GM19452 (cell line): ENCODE measurements around the gene DRAM1.
A peak's percentile ranks its signal among the peaks of the same experiment; 100 is the strongest.
"Not testable (repeated sequence)": the region's sequence is repeated elsewhere in the genome, so short reads cannot be mapped to it uniquely, and the experiment has no call there.

Experiments used
- ATAC-seq: cut with Tn5 transposase; IDR thresholded peaks from one replicate; pipeline ENCODE4 v1.9.1; 2021; ENCODE audit not compliant: unreplicated experiment

DRAM1 gene

DNA sequence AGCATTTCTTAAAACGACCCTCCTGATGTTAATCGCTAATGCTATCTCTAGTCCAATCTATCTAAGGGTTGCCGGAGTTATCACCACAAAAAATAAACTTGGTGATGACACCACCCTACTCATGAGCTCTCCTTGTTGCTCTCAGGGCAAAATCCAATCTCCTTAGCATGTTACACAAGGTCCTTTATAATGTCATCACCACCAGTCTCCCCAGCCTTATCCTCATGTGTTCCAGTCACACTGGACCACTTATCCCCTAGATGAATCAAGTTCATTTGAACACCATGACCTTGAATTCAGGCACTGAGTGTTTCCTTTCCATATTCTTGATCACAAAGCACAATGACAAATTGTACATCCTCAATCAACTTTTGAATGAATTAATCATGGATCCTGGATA, 19.0 kb upstream of the DRAM1 start:
- ATAC-seq = no peak

DNA sequence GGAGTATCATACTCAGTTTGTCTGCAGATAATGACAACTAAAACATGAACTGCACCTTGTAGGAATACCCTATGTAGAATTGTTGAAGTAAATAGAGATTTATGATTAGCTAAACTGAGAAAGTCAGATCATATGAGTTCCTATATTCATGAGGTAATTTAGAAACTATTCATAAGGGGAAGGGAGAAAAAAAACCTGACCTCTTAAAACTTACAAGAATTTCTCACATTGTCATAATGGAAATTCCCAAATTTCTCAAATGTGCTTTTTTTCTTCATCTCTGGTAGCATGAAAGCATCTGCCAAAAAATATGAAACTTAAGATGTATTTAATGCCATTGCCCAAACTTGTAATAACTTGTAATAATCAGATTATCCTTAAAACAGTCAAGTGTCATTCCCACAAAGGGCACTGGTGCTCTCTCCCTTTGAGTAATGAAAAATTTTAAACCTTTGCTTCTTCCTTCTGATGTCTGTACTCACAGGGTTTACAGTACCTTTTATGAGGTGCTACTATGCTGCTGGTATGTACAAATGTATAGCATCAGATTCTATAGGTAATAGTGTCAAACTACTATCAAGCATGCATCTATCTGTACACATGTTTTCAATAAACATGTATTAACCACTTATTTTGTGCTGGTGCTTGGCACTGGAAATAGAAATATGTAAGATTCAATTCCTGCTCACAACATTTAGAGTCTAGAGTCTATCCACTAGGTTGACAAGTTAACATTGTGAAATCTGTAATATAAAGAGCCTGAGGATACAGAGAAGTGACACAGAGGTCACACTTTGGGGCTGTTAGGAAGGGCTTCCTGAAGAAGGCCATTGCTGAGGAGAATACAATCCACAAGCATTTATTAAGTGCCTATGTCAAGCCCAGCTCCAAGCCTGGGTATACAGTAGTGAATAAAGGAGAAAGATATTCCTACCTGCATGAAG, 17.4 kb upstream of the DRAM1 start:
- ATAC-seq = peak; percentile 43

DNA sequence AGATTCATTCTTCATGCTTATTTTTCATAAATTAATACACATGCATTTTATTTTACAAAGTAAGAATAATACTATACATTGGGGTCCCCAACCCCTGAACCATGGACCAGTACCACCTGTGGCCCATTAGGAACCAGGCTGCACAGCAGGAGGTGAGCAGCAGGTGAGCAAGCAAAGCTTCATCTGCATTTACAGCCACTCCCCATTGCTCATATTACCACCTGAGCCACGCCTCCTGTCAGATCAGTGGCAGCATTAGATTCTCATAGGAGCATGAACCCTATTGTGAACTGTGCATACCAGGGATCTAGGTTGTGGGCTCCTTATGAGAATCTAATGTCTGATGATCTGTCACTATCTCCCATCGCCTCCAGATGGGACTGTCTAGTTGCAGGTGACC, 15.7 kb upstream of the DRAM1 start:
- ATAC-seq = not testable (repeated sequence)

DNA sequence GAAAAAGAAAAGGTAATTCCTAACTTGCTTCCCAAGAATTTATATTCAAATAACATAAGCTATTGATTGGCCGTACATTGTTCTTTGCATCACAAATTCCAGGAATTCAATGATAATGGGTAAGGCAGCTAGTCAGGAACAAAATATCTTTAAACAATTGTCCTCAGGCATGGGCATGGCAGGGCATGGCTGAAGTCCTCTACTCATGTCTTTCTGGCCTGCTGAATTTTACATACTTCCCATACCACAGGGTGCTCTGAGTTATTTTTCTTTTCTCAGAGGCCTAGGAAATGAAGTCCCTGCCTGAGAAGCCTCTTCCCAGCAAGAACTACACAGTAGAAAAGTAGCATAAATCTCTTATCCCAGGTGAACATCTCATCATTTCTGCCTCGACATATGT, 15.1 kb upstream of the DRAM1 start:
- ATAC-seq = no peak

DNA sequence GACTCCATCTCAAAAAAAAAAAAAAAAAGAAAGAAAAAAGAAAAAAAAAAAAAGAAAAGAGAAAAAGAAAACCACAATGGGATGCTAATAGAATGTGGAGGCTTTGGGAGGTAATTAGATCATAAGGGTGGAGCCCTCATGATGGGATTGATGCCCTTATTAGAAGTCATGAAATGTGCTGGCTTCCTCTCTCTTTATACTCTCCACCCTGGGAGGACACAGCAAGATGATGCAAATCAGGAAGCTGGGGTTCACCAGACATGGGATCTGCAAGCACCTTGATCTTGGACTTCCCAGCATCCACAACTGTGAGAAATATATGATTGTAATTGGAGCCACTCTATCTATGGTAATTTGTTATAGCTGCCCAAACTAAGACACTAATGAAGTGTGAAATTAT, 13.4 kb upstream of the DRAM1 start:
- no peak for ATAC-seq

DNA sequence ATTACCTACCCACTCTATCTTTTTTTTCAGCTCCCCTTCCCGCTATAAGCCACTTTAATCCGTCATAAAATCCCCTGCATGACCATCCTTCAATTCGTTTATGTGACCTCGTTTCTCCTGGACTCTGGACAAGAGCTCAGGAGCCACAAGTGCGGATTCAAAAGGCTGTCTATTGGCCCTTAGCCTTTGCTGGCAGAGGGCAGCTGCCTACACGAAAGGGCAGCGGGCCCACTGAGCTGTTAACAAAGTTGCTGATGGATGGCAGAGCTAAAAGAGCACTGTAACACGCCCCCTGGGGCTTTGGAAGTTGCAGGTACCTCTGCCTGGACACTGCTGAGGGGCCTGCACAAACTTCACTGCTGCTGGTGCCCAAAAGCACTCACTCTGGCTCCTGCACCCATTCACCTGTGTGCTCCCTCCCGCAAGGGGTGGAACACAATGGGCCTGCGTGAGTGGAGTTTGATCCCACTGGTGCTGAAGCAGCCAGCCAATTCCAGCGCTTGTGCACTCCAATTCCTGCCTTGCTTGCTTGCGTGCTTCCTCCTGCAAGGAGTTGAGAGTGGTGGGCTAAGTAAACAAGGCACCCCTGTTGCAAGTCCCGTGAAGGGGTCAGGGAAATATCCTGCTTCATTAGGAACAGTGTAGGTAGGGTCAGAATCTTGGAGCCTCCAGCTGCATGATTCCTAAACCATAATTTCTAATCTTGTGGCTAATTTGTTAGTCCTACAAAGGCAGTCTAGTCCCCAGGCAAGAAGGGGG, 10.6 kb upstream of the DRAM1 start:
- no peak for ATAC-seq

DNA sequence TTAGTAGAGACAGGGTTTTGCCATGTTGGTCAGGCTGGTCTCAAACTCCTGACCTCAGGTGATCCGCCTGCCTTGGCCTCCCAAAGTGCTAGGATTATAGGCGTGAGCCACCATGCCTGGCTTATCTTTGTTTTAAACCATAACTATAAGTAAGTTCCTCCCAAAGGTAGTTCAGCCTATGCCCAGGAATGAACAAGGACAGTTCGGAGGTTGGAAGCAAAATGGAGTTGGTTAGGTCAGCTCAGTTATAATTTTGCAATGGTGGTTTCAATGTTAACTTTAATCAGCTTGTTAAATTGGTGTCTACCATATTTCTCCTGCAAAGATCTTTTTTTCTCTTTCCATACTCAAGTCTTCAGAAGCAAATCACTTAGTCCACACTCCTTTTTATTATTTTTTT, 9.8 kb upstream of the DRAM1 start:
- ATAC-seq = not testable (repeated sequence)

DNA sequence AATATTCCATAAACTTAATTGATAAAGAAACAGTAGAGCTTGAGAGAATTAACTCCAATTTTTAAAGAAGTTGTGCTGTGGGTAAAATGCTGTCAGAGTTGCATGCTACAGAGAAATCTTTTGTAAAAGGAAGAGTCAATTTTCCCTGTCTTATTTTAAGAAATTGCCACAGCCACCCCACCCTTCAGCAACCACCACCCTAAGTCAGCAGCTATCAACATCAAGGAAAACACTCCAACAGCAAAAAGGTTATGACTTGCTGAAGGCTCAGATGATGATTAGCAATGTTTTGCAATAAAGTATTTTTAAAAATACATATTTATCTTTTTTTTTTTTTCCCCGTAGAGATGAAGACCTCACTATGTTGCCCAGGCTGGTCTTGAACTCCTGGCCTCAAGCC, 6.5 kb upstream of the DRAM1 start:
- ATAC-seq = no peak

DNA sequence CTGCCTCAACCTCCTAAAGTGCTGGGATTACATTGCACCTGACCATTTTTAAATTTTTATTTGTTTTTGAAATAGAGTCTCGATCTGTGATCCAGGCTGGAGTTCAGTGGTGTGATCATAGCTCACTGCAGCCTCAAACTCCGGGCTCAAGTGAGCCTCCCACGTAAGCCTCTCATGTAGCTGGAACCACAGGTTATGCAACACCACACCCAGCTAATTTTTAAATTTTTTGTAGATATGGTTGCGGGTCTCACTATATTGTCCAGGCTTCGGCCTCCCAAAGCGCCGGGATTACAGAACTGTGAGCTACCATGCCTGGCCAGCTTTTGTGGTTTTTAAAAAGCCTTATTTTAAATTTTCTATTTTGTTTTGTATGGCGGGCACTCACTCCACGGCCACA, 2.2 kb upstream of the DRAM1 start:
- no peak for ATAC-seq

DNA sequence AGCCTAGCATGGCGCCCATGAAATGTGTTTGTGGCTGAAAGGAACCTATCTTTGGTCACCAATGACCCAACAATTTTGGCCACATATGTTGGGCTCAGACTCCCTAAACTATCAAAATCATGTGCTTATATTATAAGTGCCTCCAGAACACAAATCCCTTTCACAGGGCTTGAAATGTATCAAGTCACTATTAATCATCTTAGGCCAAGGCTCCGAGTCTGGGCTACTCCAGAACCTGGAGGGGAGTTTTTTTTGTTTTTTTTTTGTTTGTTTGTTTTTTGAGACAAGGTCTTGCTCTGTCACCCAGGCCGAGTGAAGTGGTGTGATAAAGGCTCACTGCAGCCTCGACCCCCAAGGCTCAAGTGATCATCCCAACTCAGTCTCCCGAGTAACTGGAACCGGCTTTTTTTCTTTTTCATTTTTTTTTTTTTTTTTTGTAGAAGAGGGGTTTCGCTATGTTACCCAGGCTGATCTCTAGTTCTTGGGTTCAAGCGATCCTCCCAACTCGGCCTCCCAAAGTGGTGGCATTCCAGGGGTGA, 989 bp upstream of the DRAM1 start:
- ATAC-seq = no peak

DNA sequence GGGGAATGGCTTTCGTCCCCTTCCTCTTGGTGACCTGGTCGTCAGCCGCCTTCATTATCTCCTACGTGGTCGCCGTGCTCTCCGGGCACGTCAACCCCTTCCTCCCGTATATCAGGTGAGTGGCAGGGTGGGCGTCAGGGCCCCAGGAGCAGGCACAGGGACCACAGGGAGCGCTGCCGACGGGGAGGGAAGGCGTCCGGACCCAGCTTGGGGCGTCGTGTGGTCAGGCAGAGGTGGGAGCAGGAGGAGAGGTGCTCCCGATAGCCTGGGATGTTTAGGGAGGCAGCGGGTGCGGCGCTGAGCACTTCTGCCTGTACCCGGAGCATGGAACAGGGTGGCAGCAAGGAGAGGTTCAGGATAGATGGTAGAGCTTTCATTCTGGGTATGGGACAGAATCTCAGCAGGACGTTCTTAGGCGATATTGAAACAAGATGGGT, 444 bp downstream of the DRAM1 start:
- ATAC-seq = peak; percentile 10

DNA sequence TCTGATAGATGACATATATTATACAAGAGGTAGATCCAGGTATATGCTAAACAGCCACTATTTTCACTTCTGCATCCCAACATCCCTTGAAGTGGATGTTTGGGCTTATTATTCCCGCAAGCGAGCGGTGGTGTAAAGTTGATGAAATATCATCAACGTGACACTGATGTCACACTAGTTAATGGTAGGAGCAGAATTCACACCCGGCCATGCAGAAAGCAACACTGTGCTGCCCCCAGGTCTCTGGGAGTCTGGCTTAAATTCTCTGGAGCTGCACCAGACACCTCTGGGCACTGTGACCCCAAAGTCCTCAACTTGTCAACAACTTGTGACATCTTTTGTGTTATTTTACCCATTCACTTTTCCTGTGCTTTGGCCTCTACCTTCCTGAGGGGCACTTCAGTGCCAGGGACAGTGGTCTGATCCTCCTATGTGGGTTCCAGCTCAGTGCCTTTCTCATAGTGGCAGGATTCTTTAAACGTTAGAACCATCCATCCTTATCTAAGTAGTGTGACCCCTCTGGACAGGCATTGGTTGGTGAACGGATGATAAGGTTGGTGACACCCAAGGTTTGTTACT, 952 bp downstream of the DRAM1 start:
- no peak for ATAC-seq

DNA sequence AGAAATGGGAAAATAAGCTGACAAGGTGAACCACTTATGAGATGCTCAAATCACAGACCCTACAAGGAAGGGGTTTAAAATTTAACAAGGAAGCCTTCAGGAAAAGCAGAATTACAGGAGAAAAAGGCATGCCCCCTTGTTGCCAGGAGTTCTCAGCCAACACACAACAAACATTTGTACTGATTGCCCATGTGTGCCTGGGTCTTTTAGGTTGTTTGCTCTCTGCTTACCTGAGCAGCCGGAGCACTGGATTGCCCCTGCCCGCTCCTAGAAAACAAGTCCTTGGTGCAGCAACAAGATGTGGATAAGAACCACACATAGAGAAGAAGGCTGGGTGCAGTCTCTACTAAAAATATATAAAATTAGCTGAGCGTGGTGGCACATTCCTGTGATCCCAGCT, 3.4 kb downstream of the DRAM1 start:
- ATAC-seq = no peak

DNA sequence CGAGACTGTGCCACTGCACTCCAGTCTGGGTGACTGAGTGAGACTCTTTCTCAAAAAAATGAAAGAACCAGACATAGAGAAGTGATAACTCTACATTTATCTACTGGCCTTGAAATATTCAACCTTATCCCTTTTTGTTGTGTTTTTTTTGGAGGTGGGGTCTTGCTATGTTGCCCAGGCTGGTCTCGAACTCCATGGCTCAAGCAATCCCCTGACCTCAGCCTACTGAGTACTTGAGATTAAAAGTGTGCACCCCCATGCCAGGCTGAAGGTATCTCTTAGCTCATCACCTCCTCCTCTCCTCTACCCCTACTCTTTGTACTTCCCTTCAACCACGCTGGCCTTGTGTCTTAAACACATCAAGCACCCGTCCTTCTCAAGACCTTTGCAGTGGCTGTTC, 3.8 kb downstream of the DRAM1 start:
- ATAC-seq = no peak

DNA sequence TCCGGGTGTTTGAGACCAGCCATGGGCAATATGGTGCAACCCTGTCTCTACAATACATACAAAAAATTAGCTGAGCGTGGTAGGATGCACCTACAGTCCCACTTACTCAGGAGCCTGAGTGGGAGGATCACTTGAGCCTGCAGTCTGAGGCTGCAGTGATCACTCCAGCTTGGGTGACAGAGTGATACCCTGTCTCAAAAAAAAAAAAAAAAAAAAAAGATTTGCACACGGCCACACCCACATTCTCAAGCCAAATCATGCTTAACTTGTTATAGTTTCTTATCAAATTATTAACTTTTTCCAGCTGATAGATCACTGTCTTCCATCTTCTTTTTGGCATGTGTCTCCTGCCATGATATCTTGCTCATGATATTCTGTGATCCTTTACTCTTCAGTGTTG, 6.8 kb downstream of the DRAM1 start:
- no peak for ATAC-seq

DNA sequence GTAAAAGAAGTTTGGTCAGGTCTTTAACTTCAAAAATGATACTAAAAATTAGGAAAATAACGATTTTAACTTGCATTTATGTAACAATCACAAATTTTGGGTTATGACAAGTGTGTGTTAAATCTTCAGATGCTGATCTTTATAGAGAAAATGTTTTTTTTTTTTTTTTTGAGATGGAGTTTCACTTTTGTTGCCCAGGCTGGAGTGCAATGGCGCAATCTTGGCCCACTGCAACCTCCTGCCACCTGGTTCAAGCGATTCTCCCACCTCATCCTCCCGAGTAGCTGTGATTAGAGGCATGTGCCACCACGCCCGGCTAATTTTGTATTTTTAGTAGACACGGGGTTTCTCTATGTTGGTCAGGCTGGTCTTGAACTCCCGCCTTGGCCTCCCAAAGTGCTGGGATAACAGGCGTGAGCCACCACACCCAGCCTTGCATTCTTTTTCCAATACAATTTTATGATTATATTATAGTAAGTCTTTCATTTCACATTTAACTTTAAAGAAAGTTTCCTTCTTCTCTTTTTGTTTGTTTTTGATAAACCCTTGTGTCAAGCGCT, 7.5 kb downstream of the DRAM1 start:
- ATAC-seq = not testable (repeated sequence)

DNA sequence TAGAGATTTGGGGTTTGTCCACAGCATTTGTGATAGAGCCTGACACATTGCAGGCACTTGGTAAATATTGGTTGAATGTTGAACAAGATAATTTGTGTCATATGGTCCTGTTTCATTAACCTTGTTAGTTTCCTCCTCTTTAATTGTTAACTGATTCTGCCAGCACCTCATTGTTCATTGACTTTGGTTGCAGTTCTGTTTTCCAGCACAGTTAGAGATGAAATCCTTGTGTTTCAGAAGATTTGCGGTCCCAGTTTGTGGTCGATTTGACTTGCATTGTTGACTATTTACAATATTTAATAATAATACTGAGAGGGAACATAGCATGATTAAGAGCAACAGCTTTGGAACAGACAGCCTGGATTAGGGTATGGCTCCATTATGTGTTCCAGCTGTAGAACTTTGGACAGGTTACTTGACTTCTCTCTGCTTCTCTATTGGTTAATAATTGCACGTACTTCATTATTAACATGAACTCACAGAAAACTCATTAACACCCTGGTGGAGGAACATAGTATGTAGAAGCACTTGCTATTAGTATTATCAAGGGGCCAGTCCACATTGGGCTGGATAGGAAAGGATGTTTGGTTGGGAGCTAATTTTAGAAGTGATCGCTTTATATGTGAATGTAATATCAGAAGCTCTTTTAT, 8.7 kb downstream of the DRAM1 start:
- ATAC-seq = peak; percentile 76

DNA sequence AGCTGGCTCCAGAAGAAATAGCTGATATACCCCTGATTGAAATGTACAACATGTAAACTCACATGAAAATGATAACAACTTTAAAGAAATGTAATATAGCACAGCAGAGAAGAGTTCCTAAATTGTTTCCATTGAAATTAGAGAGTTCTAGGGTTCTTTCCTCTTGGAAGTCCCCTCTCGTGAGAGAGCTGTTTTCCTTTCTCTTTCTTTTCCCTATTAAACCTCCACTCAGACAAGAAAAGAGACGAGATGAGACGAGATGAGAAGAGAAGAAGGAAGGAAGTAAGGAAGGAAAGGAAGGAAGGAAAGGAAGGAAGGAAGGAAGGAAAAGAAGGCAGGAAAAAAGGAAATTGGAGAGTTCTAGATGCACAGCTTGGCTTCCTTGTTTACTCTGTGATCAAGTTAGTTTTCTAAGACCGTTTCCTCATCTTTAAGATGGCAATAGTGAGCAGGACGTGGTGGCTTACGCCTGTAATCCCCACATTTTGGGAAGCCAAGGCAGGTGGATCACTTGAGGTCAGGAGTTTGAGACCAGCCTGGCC, 11.9 kb downstream of the DRAM1 start:
- ATAC-seq = no peak

DNA sequence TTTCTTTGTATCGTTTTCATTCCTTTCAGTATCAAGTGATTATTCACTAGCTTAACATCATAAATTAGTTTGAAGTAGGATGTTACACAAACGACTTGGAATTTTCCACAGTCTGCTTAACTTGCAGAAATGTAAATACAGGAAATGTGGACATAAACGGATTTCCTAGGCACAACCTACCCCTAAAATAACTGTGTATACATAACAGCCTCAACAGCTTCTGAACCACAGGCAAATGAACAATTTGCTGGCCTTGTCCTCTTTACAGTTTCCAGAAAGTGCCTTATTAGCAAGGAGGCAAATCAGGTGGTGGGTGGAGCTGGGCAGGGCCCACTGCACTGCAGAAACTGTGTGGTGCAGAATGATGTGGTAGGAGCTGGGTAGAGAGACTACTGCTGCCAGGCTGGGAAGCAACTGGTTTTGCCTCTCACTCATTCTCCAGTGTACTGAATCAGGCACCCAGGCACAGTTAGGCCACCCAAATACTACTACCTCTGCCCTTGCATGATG, 14.1 kb downstream of the DRAM1 start:
- ATAC-seq = peak; percentile 81

DNA sequence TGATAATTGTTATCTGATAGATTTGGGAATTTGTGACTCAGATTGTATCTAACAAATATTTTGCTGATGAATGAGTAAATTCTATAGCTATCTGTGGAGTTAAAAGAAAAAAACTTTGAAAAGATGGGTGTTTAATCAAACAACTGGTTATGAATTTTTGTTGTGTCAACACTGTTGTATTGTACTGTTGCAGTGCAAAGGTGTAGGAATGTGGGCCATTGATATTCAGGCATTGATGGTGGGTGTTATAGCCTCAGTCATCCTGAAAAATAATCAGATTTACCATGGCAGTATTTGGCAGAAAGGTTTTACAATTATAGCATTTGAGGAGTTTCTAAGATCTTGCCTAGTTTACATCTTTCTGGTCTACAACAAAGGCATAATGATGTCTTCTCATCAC, 15.4 kb downstream of the DRAM1 start:
- no peak for ATAC-seq
